ENCODE measurements around the gene SLC43A2. TPM values are rescaled to one million over a fixed set of nuclear protein-coding genes. Genes with fewer than 3 reads are reported as not detected.

The SLC43A2 gene
- total and polyA plus RNA-seq, 2 of the 13 experiments (the other 11 are each of a cell fraction or from before 2014, with no cell fraction given) = 7.3 to 20.0 TPM

- no peak for TF ChIP-seq ZFP82 (CRISPR knock-in tag; IDR thresholded peaks at IDR 0.05; ENCODE audit: borderline replicate concordance)
- peak; percentile 16; the same call in 1 of the 2 replicates for TF ChIP-seq NFKB2 (CRISPR knock-in tag; IDR thresholded peaks at IDR 0.05; ENCODE audit: borderline replicate concordance)
- TF ChIP-seq ZGPAT (CRISPR knock-in tag; IDR thresholded peaks at IDR 0.05) = peak; percentile 69; the same call in 1 of the 2 replicates
- no peak for TF ChIP-seq ZNF253 (CRISPR knock-in tag; IDR thresholded peaks at IDR 0.05; ENCODE audit: borderline replicate concordance)
- TF ChIP-seq ZNF512B (CRISPR knock-in tag; IDR thresholded peaks at IDR 0.05; ENCODE audit: borderline replicate concordance) = no peak
- TF ChIP-seq PRMT3 (CRISPR knock-in tag; IDR thresholded peaks at IDR 0.05; ENCODE audit: borderline replicate concordance, low read depth) = no peak
- TF ChIP-seq ZNF280B (CRISPR knock-in tag; IDR thresholded peaks at IDR 0.05; ENCODE audit: borderline replicate concordance) = no peak
- TF ChIP-seq CEBPB (IDR thresholded peaks at IDR 0.05; ENCODE audit: borderline replicate concordance, low read depth, low read length) = no peak
- TF ChIP-seq JUN (CRISPR knock-in tag; IDR thresholded peaks at IDR 0.05) = no peak; the same call in 1 of the 2 replicates
- no peak for TF ChIP-seq ZNF232 (CRISPR knock-in tag; IDR thresholded peaks at IDR 0.05; ENCODE audit: borderline replicate concordance)
- peak; percentile 61; the same call in 1 of the 2 replicates for TF ChIP-seq RXRA (CRISPR knock-in tag; IDR thresholded peaks at IDR 0.05)
- 0 out of 2 replicates have a peak, but pooled peaks have one; percentile 20 for TF ChIP-seq DNMT3B (CRISPR knock-in tag; conservative IDR thresholded peaks at IDR 0.05)
- TF ChIP-seq ZNF543 (CRISPR knock-in tag; IDR thresholded peaks at IDR 0.05) = peak; percentile 38; the same call in 1 of the 2 replicates
- TF ChIP-seq ZNF101 (CRISPR knock-in tag; IDR thresholded peaks at IDR 0.05; ENCODE audit: borderline replicate concordance, low read depth) = no peak
- TF ChIP-seq SRY (CRISPR knock-in tag; IDR thresholded peaks at IDR 0.05) = no peak; the same call in 1 of the 2 replicates
- peak; percentile 9; the same call in 1 of the 2 replicates for TF ChIP-seq DMAP1 (CRISPR knock-in tag; IDR thresholded peaks at IDR 0.05)
- no peak for TF ChIP-seq GPN1 (CRISPR knock-in tag; IDR thresholded peaks at IDR 0.05; ENCODE audit: borderline replicate concordance)
- no peak for TF ChIP-seq ZNF281 (CRISPR knock-in tag; IDR thresholded peaks at IDR 0.05; ENCODE audit: borderline replicate concordance)
- peak; percentile 55 for TF ChIP-seq HOXA3 (CRISPR knock-in tag; IDR thresholded peaks at IDR 0.05)
These were observed 21.3 kb upstream of the SLC43A2 start, which contains the start of gene RILP (continued) for GRCh38 chr17:1649844-1650501.

All from HepG2 (cell line).